Fibroblast of gingiva (primary cell): ENCODE data around the gene CANT1.
A peak's percentile ranks its signal among the peaks of the same experiment; 100 is the strongest.
"Not testable (repeated sequence)": the region's sequence is repeated elsewhere in the genome, so short reads cannot be mapped to it uniquely, and the experiment has no call there.

Source experiments
- DNase-seq: peaks from one replicate; pipeline ENCODE4 v3.0.0-alpha.2; 2011; ENCODE audit warnings: low read depth

The CANT1 gene

GRCh38 chr17:78977681-78977943 is 32.0 kb downstream of the CANT1 start:
- DNase-seq, result no peak

DNA sequence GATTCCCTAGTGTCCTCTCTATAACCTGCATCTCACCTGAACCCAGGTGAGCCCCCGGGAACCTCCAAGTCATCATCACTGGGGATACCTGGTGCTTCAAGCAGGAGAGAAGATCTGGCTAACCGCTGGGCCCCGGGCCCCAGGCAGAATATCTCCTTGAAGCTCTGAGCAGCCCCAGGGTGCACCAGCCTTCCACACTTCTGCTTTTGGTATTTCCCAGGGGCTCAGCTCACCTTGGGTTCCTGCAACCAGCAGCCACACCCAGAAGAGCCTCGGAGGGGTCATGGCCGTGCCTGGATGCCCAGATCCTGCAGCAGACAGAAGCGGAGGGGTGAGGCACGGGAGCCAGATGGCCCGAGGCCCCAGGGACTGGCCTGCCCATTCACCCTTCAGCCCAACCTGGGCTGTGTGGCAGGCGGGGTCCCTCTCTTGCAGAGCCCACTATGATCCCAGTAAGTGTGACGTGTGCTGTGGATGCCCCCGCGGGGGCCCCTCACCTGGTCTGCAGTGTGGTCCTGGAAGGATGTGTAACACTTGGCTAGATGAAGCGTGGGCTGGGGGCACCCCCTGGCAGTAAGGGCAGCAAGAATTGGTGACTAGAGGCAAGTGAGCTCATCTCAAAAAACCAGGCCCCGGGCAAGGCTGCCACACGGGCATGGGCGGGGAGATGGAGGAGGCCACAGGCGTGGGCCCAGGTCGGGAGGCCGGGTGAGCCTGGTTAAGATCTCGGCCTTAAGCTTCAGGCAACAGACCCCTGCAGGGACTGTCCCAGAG is 32.5 kb downstream of the CANT1 start:
- no peak for DNase-seq

- DNase-seq, result peak; percentile 92
Measured at GRCh38 chr17:78974635-78975591, 34.7 kb downstream of the CANT1 start.

DNA sequence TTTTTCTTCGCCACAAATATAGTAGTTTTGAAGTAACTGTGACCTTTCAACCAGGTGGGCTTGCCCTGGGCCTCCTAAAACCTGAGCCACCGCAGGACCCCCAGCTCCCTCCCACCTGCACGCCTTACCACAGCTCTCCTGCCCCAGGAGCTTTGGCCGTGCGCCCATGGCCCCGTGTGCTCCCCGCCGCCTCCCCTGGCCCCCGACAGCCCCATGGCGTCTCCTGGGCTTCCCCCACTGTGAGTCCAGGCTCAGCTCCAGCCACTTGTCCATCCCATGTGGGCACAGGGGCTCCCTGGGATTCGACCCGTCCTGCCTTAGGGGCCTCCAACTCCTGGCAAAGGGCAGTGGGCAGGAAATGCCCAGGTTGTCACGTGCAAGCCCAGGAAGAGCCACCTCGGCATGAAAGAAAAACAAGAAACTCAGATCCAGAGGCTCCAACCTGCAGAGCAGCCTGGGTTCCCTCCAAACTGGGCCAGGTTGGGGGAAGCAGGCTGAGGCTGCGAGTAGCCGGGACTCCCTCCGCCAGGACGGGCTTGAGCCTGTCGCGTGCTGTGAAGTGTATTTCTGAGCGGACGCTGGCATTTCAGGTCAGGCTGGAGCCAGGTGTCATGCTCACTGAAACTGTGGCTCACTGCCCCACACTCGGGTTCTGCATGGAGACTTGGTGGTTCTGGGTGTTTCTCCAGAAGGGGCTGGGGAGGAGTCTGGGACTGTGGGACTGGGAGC is 35.6 kb downstream of the CANT1 start:
- DNase-seq, result no peak

- no peak for DNase-seq
Measured at GRCh38 chr17:78973196-78973595, 36.4 kb downstream of the CANT1 start.

DNA sequence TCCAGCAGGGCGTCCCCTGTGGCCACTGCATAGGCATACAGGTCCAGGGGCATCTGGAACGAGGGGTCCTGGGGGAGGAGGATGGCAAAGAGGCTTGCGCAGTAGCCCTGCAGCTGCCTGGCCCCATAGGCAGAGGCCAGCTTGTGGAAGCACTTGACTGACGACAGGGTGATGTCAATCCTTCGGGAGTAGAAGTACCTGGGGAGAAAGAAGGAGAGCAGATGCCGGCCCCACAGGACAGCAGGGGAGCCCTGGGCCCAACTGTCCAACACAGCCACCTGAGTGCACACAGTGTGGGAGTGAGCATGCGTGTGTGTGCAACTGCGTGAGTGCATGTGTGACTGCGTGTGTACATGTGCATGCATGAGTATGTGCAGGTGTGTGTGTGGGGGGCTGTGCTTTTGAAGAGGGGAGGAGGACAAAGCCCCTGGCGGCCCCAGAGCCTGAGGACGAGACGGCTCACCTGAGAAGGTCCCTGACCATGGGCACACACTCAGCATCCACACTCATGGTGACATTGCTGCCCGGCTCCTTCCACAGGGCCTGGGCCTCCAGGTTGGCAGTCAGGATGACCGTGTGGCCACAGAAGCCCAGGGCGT is 37.0 kb downstream of the CANT1 start:
- DNase-seq, result no peak

DNA sequence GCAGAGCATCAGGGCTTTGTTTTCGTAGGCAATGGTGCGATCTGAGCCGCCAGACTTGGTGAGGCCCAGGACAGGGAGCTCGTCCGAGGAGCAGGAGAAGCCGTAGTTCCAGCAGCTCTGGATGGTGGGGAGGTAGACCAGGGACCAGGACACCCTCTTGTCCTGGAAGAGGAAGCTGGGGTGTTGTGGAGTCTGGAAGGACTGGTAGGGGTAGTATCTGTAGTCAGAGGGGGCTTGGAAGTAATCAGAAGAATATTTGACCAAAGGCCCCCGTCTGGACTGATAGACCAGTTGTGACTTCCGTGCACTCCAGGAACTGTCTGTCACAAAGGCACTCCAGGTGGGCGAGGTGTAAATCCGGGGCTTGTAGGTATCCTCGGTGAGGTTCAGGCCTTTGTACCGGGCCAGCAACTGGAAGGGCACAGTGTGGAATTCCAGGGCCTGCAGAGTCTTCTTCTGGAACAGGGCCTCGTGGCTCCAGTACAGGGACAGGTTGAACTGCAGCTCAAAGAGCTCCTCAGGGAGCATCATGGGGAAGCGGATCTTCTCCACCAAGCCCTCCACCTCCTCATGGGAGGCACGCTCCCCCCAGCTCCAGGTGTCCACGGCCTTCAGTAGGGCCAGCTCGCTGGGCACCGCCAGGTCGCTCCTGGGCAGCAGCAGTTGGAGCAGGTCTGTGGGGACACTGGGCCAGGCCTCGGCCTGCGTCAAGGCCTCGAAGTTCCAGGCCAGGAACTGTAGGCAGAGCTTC is 37.6 kb downstream of the CANT1 start:
- DNase-seq, result no peak

DNA sequence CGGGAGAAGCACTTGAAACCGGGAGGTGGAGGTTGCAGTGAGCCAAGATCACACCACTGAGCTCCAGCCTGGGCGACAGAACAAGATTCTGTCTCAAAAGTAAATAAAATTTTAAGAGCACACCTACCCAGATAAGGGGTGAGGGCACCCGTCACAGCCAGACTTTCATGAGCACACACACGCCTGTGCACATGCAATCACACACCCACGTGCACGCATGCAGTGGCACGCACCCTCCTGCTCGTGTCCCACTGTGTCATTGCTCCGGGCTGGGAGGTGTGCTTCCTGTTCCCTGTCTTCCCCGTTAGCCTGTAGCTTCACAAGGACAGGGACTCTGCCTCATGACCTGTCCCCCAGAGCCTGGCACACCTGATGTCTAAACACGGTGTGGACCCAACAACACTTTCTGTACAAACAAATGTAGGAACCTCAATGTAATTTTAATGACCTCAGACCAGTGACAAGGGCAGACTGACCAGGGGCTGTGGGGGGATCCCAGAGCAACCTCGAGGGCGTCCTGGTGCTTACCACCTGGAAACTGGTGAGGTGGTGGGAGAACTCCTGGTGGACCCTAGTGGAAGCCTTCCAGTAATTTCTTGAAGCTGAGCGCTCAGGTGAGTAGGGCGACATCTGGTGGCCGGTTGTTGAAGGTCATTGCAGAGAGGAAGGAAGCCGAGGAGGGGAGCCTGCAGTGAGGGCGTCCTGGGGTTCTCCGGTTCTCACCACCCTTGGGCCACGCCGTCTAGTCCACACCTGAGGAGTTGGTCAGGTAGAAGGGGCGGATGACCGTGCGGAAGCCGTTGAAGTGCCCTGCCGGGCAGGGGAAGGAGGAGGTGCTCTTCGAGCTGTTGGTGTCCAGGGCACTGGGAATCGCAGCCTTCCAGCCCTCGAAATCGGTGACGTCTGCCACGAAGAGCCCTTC is 38.5 kb downstream of the CANT1 start:
- DNase-seq, result peak; percentile 51

GRCh38 chr17:78969865-78970264 is 39.7 kb downstream of the CANT1 start:
- DNase-seq, result no peak

- no peak for DNase-seq
Measured at GRCh38 chr17:78967782-78968362, 41.7 kb downstream of the CANT1 start.

DNA sequence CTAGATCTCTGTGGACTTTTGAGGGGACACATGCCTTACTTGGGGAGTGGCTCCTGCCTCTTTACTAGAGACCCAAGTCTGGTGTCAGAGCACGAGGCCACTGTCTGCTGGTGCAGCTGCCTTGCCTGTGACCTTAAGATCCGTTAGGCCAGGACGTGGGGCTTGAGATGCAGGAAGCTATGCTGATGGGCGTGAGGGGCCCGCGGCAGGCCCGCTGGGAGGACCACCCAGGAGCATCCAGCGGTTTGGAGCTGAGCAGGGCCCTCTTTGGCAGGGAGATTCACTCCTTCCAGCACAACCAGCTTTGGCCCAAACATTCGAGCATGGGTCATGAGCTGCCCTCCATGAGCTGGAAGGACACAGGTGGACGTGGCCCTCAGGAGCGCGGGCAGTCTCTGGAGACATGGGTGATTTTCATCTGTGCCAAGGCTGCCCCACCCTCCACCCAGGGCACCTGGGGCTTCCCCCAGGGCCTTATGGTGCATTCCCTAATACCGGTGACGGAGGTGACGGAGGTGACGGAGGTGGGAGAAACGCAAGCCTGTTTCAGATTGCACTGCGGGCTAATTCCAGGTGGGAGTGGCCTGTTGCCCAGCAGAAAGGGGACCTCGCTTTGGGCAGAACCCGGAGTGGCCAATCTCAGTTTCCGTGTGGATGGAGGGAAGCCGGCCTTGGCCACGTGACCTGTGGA is 42.5 kb downstream of the CANT1 start:
- no peak for DNase-seq

DNA sequence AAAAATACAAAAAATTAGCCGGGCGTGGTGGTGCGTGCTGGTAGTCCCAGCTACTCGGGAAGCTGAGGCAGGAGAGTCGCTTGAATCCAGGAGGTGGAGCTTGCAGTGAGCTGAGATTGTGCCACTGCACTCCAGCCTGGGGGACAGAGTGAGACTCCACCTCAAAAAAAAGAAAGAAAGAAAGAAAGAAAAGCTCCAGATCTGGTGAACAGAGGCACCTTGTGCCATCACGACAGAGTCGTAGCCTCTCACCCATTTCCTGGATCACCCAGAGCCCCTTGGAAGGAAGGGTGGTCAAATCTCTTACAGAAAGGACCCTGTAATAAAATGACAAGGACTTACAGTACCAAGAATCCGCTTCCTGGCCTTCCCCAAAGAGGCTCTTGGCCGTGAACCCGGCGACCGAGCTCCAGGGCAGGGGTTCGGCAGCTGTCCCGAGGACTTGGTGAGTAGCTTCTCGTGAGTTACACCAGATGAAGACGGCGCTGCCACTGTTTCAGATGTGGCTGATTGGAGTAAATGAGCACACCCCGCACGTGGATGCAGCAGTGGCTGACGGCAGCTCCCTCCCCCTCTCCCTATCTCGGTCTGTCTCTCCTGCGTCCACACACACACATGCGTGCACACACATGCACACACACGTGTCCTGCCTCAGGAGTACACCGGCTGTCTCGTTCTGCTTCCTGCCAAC is 43.3 kb downstream of the CANT1 start:
- DNase-seq, result no peak

GRCh38 chr17:78965491-78965924 is 44.1 kb downstream of the CANT1 start:
- DNase-seq, result no peak

DNA sequence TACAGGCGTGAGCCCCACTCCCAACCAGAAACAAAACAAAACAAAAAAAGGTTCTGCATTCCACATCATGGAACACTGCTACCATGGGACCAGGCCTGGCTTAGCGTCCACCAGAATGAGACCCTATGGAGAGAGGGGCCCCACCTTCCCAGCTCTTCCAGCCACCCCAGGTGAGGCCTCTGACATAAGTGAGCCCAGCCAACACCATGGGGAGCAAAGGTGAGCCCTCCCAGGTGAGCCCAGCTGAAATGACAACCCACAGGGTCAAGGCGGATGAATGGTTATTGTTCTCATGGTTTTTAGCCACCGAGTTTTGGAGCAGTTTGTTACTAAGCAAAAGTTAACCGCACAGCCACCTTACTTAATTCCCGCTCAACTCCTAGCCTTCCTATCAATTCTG is 46.2 kb downstream of the CANT1 start:
- no peak for DNase-seq

GRCh38 chr17:78962984-78963348 is 46.6 kb downstream of the CANT1 start:
- not testable (repeated sequence) for DNase-seq

DNA sequence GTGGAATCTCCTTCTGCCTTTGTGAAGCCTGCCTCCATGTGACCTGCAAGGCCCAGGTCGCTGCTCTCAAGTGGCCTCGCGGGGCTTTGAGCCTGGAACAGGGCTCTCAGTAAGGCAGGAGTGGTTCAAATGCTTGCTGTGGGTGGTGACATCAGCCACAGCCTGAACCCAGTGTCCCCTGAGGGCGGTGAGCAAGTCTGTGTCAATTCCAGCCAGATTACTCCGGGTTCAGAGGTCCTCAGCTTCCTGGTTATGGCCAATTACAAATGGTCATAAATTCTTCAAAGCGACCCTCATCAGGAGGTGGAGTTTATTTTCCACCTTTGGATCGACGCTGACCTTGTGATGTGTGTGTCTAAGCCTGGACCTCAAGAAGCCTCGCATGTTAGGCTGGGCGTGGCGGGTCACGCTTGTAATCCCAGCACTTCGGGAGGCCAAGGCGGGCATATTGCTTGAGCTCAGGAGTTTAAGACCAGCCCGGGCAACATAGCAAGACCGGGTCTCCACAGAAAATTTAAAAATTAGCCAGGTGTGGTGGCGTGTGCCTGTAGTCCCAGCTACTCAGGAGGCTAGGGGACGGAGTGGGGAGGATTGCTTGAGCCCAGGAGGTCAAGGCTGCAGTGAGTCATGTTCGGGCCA is 47.1 kb downstream of the CANT1 start:
- DNase-seq, result no peak

DNA sequence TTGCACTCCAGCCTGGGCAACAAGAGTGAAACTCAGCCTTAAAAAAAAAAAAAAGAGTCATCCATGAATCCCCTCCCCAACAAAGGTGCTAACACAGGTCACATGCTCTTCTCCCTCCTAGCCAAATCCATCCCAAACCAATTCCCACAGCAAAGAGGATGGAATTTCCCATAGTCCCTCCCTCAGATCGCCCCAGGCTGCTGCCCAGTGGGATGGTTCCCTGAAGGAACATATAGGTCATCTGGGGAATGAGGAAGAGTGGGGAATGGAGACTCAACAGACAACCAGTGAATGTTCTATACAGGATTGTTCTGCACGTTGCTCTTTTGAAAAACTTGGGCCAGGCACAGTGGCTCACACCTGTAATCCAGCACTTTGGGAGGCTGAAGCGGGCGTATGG is 48.0 kb downstream of the CANT1 start:
- no peak for DNase-seq

DNA sequence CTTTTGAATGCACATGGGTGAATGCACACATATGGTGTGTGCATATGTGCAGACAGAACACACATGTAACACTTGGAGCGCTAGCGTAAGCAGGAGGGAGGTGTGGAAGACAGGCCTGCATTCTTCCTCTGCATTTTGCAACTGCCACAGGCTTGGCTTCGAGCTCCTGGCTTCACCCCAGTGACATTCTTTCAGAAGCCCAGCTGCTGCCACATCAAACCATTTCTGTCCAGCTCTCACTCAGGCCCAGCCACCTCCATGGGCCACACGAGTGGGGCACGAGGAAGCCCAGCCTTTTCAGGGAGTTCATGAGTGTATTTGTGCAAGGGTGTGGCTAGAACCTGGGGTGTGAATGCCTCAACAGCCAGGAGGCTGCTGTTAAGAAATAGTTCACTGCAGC is 48.6 kb downstream of the CANT1 start:
- DNase-seq, result peak; percentile 84
